GM13977 (cell line): ENCODE data around the gene SPPL2B.

Source experiments
- DNase-seq: peaks from one replicate; pipeline ENCODE4 v3.0.0; 2012; ENCODE audit warnings: low spot score
- CTCF ChIP-seq: IDR thresholded peaks from 2 replicates; pipeline ENCODE4 v1.5.1; 2012; ENCODE audit warnings: mild to moderate bottlenecking, control low read depth; ENCODE audit not compliant: insufficient read depth; ENCODE audit errors: extremely low read depth, missing control alignments
- in situ Hi-C: fragments of 300-500 bp; cut with MboI; formaldehyde crosslinking; loops from one replicate; pipeline ENCODE4 v1.12.0; 2022; ENCODE audit warnings: low sequenced_read_pairs, low pct_unique_long_range_greater_than_20kb, mixed read lengths, inconsistent platforms; ENCODE audit not compliant: unreplicated experiment

SPPL2B gene

GRCh38 chr19:2372076-2372612 lies 43.7 kb downstream of the SPPL2B start:
- DNase-seq, result no peak
- TF ChIP-seq CTCF, result no peak
- in situ Hi-C loops, result no loop called here

GRCh38 chr19:2374808-2375207 lies 46.3 kb downstream of the SPPL2B start:
- DNase-seq, result no peak
- TF ChIP-seq CTCF, result no peak
- in situ Hi-C loops, result no loop called here

GRCh38 chr19:2375353-2376121 lies 47.1 kb downstream of the SPPL2B start:
- TF ChIP-seq CTCF, result no peak
- DNase-seq, result no peak
- in situ Hi-C loops, result no loop called here

GRCh38 chr19:2376784-2377519 lies 48.5 kb downstream of the SPPL2B start:
- in situ Hi-C loops, result no loop called here
- TF ChIP-seq CTCF, result no peak
- DNase-seq, result no peak

GRCh38 chr19:2380567-2380966 lies 52.1 kb downstream of the SPPL2B start:
- no peak for TF ChIP-seq CTCF
- DNase-seq, result no peak

GRCh38 chr19:2381148-2381820 lies 52.8 kb downstream of the SPPL2B start:
- no peak for DNase-seq
- no peak for TF ChIP-seq CTCF
- in situ Hi-C loops, result no loop called here

More at GRCh38 chr19:2380567-2380966, 52.1 kb downstream of the SPPL2B start:
- in situ Hi-C loops, result no loop called here
